GM18507 (cell line): ENCODE measurements around the gene CMTR2.
"Not testable (repeated sequence)": the region's sequence is repeated elsewhere in the genome, so short reads cannot be mapped to it uniquely, and the experiment has no call there.

Experiments used
- DNase-seq: peaks from one replicate; pipeline ENCODE4 v3.0.0; 2011; ENCODE audit warnings: low read depth; ENCODE audit not compliant: insufficient read length; ENCODE audit errors: extremely low spot score
- FAIRE-seq: peaks from 2 replicates; lab custom pipeline; 2011; peaks lifted over from hg19 to GRCh38; lab: Jason Lieb, UNC

CMTR2 gene, protein sequence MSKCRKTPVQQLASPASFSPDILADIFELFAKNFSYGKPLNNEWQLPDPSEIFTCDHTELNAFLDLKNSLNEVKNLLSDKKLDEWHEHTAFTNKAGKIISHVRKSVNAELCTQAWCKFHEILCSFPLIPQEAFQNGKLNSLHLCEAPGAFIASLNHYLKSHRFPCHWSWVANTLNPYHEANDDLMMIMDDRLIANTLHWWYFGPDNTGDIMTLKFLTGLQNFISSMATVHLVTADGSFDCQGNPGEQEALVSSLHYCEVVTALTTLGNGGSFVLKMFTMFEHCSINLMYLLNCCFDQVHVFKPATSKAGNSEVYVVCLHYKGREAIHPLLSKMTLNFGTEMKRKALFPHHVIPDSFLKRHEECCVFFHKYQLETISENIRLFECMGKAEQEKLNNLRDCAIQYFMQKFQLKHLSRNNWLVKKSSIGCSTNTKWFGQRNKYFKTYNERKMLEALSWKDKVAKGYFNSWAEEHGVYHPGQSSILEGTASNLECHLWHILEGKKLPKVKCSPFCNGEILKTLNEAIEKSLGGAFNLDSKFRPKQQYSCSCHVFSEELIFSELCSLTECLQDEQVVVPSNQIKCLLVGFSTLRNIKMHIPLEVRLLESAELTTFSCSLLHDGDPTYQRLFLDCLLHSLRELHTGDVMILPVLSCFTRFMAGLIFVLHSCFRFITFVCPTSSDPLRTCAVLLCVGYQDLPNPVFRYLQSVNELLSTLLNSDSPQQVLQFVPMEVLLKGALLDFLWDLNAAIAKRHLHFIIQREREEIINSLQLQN

GRCh38 chr16:71288890-71289731 lies at the start of gene CMTR2:
Gene CMTR2, minus strand, starts transcription at chr16:71289402. Its CDS starts 3,482 bp downstream, at chr16:71285920.
- FAIRE-seq (peak; percentile 98), DNase-seq (peak; percentile 93)

DNA sequence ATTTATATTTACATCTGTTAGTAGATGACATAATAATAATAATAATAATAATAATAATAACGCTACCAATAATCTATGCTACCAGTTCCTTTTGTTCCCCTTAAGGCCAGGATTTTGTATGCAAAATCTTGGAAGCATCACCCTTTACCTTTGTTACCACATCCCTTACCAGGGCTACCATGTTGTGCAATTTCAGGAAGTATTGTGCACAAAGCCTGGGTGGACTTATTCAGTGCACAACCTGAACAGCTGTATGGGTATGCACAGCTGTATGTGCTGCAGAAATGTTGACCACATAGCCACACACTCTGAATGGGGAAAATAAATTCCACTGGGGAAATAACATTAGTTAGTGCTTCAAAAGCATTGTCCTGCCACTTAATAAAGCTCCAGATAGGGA lies 49.4 kb upstream of the CMTR2 start:
- DNase-seq (no peak), FAIRE-seq (no peak)

GRCh38 chr16:71338193-71338592 lies 49.0 kb upstream of the CMTR2 start:
- no peak for DNase-seq
- no peak for FAIRE-seq

DNA sequence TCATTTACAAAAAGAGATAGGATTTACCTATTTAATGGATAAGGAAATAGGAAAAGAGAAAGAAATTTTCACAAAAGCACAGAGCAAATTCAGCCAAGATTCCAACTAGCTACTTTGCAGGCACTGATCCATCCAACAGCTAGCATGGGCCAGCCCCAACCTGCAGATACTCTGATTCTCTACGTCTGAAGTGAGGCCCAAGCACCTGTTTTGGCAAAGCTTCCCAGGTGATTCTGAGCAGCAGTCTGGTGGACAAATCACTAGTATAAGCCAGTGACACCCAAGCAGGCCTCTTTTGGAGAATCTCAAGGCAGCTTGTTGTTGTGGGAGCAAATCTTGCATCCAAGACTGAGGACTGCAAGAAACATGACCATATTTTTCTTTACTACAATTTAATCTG lies 48.4 kb upstream of the CMTR2 start:
- DNase-seq (no peak), FAIRE-seq (no peak)

DNA sequence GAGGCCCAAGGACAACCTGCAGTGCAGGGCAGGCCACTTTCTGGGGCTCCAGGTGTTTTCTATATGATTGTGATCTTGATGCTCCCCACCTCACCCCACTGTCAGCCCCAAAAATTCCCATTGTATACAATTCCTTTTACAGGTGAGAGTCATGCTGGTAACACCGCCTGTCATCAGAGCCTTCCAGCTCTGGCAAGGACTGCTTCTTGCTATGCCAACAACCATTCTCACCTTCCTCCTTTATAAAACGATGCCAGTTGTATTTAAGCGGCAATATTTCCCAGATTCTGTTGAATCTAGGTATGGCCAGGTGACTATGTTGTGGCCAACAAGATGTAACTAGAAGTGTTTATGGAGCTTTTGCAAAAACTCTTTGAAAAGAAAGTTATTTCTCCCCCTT lies 38.9 kb upstream of the CMTR2 start:
- no peak for DNase-seq
- FAIRE-seq, result no peak

GRCh38 chr16:71327720-71328119 lies 38.5 kb upstream of the CMTR2 start:
- DNase-seq, result no peak
- no peak for FAIRE-seq

DNA sequence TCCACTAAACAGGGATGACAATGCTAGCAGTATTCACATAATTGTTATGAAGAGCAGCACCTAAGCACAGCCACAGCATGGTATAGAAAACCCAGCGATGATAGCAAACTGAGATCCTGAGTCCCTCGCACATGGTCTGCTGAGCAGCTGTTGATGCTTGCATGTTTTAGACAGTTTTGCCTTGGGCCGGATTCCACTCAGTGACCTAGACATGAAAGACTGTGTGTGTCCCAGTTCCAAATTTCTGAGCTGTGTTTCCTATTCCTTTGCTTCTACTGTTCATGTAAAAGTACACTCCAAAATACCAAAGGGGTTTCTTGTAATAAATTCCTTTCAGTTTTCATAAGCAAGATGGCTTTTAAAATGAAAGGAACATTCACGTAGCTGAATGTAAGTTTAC lies 30.8 kb upstream of the CMTR2 start:
- no peak for DNase-seq
- no peak for FAIRE-seq

- no peak for FAIRE-seq
- no peak for DNase-seq
Measured at GRCh38 chr16:71315269-71315668, 26.1 kb upstream of the CMTR2 start.

GRCh38 chr16:71313591-71313990 lies 24.4 kb upstream of the CMTR2 start:
- not testable (repeated sequence) for FAIRE-seq, DNase-seq

- DNase-seq (no peak), FAIRE-seq (peak; percentile 65)
Measured at GRCh38 chr16:71311553-71312158, 22.5 kb upstream of the CMTR2 start.

DNA sequence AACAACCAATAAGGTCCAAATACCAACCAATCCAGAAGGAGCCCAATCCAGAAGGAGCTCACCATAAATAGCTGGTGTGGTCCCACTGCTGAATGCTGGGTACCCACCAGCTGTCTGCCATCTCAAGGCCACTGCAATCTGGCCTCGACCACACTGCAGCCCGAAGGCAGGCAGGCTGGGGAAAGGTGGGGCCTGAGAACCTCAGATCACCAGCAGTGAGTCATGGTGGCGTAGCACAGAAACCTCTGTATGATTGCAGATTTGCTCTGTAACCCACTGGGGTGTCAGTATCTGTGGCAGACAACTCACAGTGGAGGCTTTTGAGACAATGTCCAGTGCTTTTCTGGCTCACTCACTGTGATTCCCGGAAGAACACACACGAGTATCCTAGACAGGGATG lies 14.7 kb upstream of the CMTR2 start:
- FAIRE-seq (no peak), DNase-seq (no peak)

GRCh38 chr16:71297341-71297634 lies 8.1 kb upstream of the CMTR2 start:
- no peak for FAIRE-seq
- DNase-seq, result no peak

DNA sequence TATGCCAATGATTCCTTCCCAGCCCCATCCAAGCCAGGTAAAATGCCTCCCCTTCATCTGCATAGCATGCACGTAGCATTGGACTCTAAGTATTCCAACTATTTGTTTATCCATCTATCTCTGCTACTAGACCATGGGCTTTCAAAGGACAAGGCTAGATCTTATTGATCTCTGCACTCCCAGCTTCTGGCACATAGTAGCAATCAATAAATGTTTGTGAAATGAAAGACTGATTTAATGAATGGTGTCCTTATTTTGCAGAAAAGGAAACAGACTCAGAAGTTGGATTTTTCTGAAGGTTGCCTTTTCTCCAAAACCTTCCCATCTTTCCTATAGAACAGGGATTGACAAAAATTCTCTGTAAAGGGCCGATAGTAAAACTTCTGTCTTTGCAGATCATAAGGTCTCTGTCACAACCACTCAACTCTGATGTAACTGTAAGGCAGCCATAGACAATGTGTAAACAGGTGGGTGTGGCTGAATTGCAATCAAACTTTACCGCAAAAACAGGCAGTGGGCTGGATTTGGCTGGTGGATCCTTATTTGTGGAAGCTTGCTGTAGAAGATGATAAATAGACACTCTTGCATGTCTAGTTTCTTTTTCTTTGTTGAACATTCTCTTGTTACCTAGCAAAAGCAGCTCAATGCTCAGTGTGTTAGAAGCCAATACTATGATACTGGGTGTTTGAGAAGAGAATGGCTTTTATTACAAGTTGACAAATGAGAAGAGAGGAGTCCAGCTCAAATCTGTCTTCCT lies 7.6 kb upstream of the CMTR2 start:
- DNase-seq, result no peak
- FAIRE-seq, result no peak

GRCh38 chr16:71295950-71296349 lies 6.7 kb upstream of the CMTR2 start:
- no peak for FAIRE-seq
- DNase-seq, result no peak

DNA sequence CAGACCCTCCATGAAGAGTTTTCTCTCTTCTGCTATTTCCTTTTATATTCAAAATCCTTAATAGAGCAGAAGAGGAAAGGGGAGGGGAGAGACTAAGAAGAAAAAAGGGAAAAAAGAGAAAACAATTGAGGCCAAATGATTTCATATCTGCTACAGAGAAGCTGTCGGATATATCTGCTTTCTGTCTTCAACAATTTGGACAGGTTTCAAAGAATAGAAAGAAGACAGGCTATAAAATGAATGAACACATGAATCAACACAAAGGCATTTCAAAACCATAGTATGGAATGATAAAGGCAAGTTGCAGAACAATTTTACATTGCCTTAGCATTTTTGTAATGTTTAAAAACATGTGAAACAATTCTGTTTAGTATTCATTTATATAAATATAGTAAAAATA lies 4.7 kb upstream of the CMTR2 start:
- FAIRE-seq (no peak), DNase-seq (no peak)

- FAIRE-seq, DNase-seq: not testable (repeated sequence)
Measured at GRCh38 chr16:71292095-71292494, 2.9 kb upstream of the CMTR2 start.

GRCh38 chr16:71289732-71290062 lies 495 bp upstream of the CMTR2 start:
- DNase-seq, result no peak
- no peak for FAIRE-seq

DNA sequence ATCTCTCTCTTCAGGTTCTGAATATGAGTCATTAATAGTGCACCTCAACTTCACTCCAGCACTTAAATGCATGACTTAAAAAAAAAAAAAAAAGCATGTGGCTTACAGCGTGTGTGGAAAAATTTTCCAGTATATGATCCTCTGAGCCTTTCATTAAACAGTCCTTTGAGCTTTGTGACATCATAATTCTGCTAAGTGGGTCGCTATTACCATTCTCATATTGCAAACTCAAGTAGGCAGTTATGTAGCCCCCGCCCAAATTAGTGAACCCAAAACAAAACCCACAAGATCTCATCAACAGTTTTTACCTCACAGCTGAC lies 672 bp downstream of the CMTR2 start:
- DNase-seq, result no peak
- peak; percentile 53 for FAIRE-seq

- no peak for DNase-seq
- peak; percentile 45 for FAIRE-seq
Measured at GRCh38 chr16:71287911-71288310, 1.3 kb downstream of the CMTR2 start.
